Measurements from ENCODE around the gene OXCT1.

DNA sequence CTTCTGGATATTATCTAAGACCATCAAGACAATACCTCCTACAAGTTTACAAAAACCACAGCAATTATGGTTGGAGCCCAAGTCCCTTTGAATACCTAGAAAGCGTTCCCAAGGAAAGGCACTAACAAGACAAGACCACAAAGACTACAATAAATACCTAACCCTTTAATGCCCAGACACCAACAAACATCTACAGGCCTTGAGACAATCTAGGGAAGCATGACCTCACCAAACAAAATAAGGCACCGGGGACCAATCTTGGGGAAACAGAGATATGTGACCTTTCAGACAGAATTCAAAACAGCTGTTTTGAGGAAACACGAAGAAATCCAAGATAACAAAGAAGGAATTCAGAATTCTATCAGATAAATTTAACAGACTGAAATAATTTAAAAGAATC, 37.8 kb downstream of the OXCT1 start:
- TF ChIP-seq POLR2A (IDR thresholded peaks at IDR 0.05) (no peak), CTCF (IDR thresholded peaks at IDR 0.05) (no peak)
